SK-N-SH (cell line): ENCODE measurements around the gene OTOR. TPM values are rescaled to one million over a fixed set of nuclear protein-coding genes. Genes with fewer than 3 reads are reported as not detected.

Experiments used
- CTCF ChIA-PET: fragments of 300-600, 350-600 bp; formaldehyde crosslinking; extraction: SDS; loops from one replicate; lab custom pipeline; 2021; lab: Yijun Ruan, JAX
- POLR2A ChIA-PET: fragments of 350-600 bp; sonication (Branson Sonifier 250); formaldehyde crosslinking; extraction: SDS; loops from one replicate; lab custom pipeline; 2020; ENCODE audit warnings: antibody characterized with exemption, inconsistent platforms; lab: Yijun Ruan, JAX
- DNase-seq: peaks from one replicate; pipeline ENCODE4 v3.0.0; 2012
- H2AFZ ChIP-seq: fragments of 200-600 bp; sonication (generic); 2 replicates; pipeline ENCODE4 v1.8.1; 2016; ENCODE audit warnings: antibody characterized with exemption, mild to moderate bottlenecking, low read depth
- H3F3A ChIP-seq: fragments of 200-600 bp; sonication (generic); replicated peaks from 2 replicates; pipeline ENCODE3; 2016; ENCODE audit warnings: antibody characterized with exemption, mild to moderate bottlenecking; ENCODE audit not compliant: insufficient read depth
- H3K27ac ChIP-seq, 2 experiments: fragments of 200-500 bp in 1 of 2; fragments of 200-600 bp in 1 of 2; sonication (Bioruptor generic) in 1 of 2; sonication (generic), shearing (Covaris generic) in 1 of 2; 2 replicates each; pipeline versions ENCODE4 v1.5.1 to v1.6.1; 2014 to 2016; ENCODE audit warnings: low read depth in 2 of 2, inconsistent platforms in 1 of 2, low read length in 1 of 2, mild to moderate bottlenecking in 1 of 2, mixed read lengths in 1 of 2
- H3K27me3 ChIP-seq: fragments of 200-600 bp; sonication (generic), shearing (Covaris generic); 2 replicates; pipeline ENCODE4 v1.6.1; 2016; ENCODE audit warnings: mixed run types; ENCODE audit not compliant: insufficient read depth
- H3K36me3 ChIP-seq, 2 experiments: fragments of 200-500 bp in 1 of 2; fragments of 200-600 bp in 1 of 2; sonication (Bioruptor generic) in 1 of 2; sonication (generic) in 1 of 2; replicated peaks in 1 of 2; 2 replicates each; pipeline versions ENCODE3 to v1.5.1; 2014 to 2016; ENCODE audit warnings: low read length in 1 of 2, mild to moderate bottlenecking in 1 of 2; ENCODE audit not compliant: insufficient read depth in 2 of 2, control insufficient read depth in 1 of 2
- H3K4me1 ChIP-seq, 2 experiments: fragments of 200-500 bp in 1 of 2; fragments of 200-600 bp in 1 of 2; sonication (Bioruptor generic) in 1 of 2; sonication (generic), shearing (Covaris generic) in 1 of 2; 2 replicates each; pipeline versions ENCODE4 v1.5.1 to v1.6.1; 2014 to 2016; ENCODE audit warnings: low read depth in 1 of 2, low read length in 1 of 2, mixed run types in 1 of 2; ENCODE audit not compliant: insufficient read depth in 2 of 2, control insufficient read depth in 1 of 2
- H3K4me2 ChIP-seq: fragments of 200-600 bp; sonication (generic), shearing (Covaris generic); 2 replicates; pipeline ENCODE4 v1.6.1; 2017; ENCODE audit warnings: mixed run types
- H3K4me3 ChIP-seq, 2 experiments: fragments of 200-500 bp in 1 of 2; fragments of 200-600 bp in 1 of 2; sonication (Bioruptor generic) in 1 of 2; sonication (generic), shearing (Covaris generic) in 1 of 2; 2 replicates each; pipeline versions ENCODE4 v1.5.1 to v1.8.1; 2014 to 2016; ENCODE audit warnings: low read depth in 2 of 2, inconsistent platforms in 1 of 2, low read length in 1 of 2, mild to moderate bottlenecking in 1 of 2, mixed read lengths in 1 of 2, moderate library complexity in 1 of 2
- H3K79me2 ChIP-seq: fragments of 200-600 bp; sonication (generic); 2 replicates; pipeline ENCODE4 v1.8.1; 2017; ENCODE audit warnings: mild to moderate bottlenecking; ENCODE audit not compliant: insufficient read depth
- H3K9ac ChIP-seq: fragments of 200-600 bp; sonication (generic); 2 replicates; pipeline ENCODE4 v1.6.1; 2017; ENCODE audit warnings: mixed run types
- H3K9me2 ChIP-seq: fragments of 200-600 bp; sonication (generic); 2 replicates; pipeline ENCODE4 v1.6.1; 2017; ENCODE audit warnings: mixed run types
- H3K9me3 ChIP-seq: fragments of 200-600 bp; sonication (generic); 2 replicates; pipeline ENCODE4 v1.6.1; 2017; ENCODE audit warnings: mixed run types, mild to moderate bottlenecking, moderate library complexity
- H4K20me1 ChIP-seq: fragments of 200-600 bp; sonication (generic); 2 replicates; pipeline ENCODE4 v1.6.1; 2017; ENCODE audit warnings: mild to moderate bottlenecking, mixed run types; ENCODE audit not compliant: insufficient read depth
- CHD2 ChIP-seq: fragments of 150-350 bp; IDR thresholded peaks from 2 replicates; pipeline ENCODE4 v1.6.1; 2018; ENCODE audit warnings: low read length; ENCODE audit not compliant: partially characterized antibody
- EP300 ChIP-seq, 2 experiments: IDR thresholded peaks; 2 replicates each; pipeline versions ENCODE4 v1.4.0 to v1.6.1; 2012; ENCODE audit warnings: borderline replicate concordance in 1 of 2, low read depth in 1 of 2, low read length in 1 of 2
- EZH2phosphoT487 ChIP-seq: fragments of 200-600 bp; sonication (generic); IDR thresholded peaks from 2 replicates; pipeline ENCODE4 v1.6.1; 2017; ENCODE audit warnings: low read depth, mixed run types, mild to moderate bottlenecking, antibody characterized with exemption, moderate library complexity, borderline replicate concordance
- FOXJ3 ChIP-seq: sonication (generic); formaldehyde crosslinking; IDR thresholded peaks from 2 replicates; pipeline ENCODE4 v1.5.1; 2020; ENCODE audit warnings: mild to moderate bottlenecking, missing genetic modification reagents
- GABPA ChIP-seq: IDR thresholded peaks from 2 replicates; pipeline ENCODE4 v1.4.0; 2012; ENCODE audit warnings: low read depth, mild to moderate bottlenecking
- JUND ChIP-seq: IDR thresholded peaks from 2 replicates; pipeline ENCODE4 v1.4.0; 2012
- MAX ChIP-seq: IDR thresholded peaks from 2 replicates; pipeline ENCODE4 v1.4.0; 2012; ENCODE audit warnings: low read depth
- MEF2A ChIP-seq: IDR thresholded peaks from 2 replicates; pipeline ENCODE4 v1.4.0; 2012; ENCODE audit warnings: low read depth, borderline replicate concordance
- MXI1 ChIP-seq: IDR thresholded peaks from 2 replicates; pipeline ENCODE4 v1.6.1; 2012; ENCODE audit warnings: mild to moderate bottlenecking, low read depth, low read length, improper control_type of control experiment
- NFIC ChIP-seq: IDR thresholded peaks from 2 replicates; pipeline ENCODE4 v1.4.0; 2012; ENCODE audit warnings: borderline replicate concordance
- NRF1 ChIP-seq: IDR thresholded peaks from 2 replicates; pipeline ENCODE4 v1.6.1; 2012; ENCODE audit warnings: low read depth, mild to moderate bottlenecking, low read length
- REST ChIP-seq: IDR thresholded peaks from 2 replicates; pipeline ENCODE4 v1.6.1; 2012; ENCODE audit warnings: mild to moderate bottlenecking, low read depth, low read length, moderate library complexity
- RFX5 ChIP-seq: IDR thresholded peaks from 2 replicates; pipeline ENCODE4 v1.6.1; 2012; ENCODE audit warnings: mild to moderate bottlenecking, improper control_type of control experiment, low read length
- RXRA ChIP-seq: IDR thresholded peaks from 2 replicates; pipeline ENCODE4 v1.4.0; 2012; ENCODE audit warnings: low read depth, mild to moderate bottlenecking, borderline replicate concordance
- SMC3 ChIP-seq: IDR thresholded peaks from 2 replicates; pipeline ENCODE4 v1.6.1; 2012; ENCODE audit warnings: low read depth, low read length, improper control_type of control experiment
- TAF1 ChIP-seq: IDR thresholded peaks from 2 replicates; pipeline ENCODE4 v1.6.1; 2012; ENCODE audit warnings: low read depth, mild to moderate bottlenecking, low read length, moderate library complexity, borderline replicate concordance
- TCF12 ChIP-seq: IDR thresholded peaks from 2 replicates; pipeline ENCODE4 v1.4.0; 2012
- USF1 ChIP-seq: IDR thresholded peaks from 2 replicates; pipeline ENCODE4 v1.4.0; 2012; ENCODE audit warnings: low read depth, borderline replicate concordance
- polyA plus RNA-seq, 3 experiments: library from polyadenylated mRNA; depleted of rRNA; stranded (reverse); fragments of >200 nt; gene quantifications; 2 replicates each; pipeline ENCODE4 v1.2.3, GENCODE V29; 2012
- TF ChIP-seq, protein P1 (sequence below): IDR thresholded peaks from 2 replicates; pipeline ENCODE4 v1.4.0; 2012; ENCODE audit warnings: low read depth, borderline replicate concordance

The OTOR gene
- polyA plus RNA-seq, 1 of the 3 experiments (the other 2 are of a cell fraction) = not detected

DNA sequence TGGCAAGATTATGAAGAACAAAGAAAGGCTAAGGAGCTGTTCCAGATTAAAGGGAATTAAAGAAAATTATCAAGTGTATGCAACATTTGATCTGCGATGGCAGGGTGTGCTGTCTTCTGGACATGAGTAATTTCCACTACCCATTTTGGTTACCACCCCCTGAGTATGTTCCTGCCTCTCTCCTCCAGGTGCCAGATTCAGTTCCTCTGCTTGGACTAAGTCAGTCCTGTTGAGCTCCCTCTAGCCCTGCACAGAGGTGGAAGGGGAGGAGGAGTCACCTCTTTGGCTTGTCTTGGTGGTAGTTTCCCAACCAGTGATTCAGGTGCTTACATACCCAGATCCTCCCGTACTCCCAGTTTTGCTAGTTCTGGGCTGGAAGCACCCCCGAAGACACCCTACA is 40.5 kb upstream of the OTOR start (continued):
- no peak for TF ChIP-seq RFX5
- no peak for TF ChIP-seq MXI1

- H3K4me3 ChIP-seq = no peak overlapping the region
- no peak overlapping the region for H3K27ac ChIP-seq
- no peak overlapping the region for H3K4me2 ChIP-seq
- ChIA-PET CTCF (no interaction called here), POLR2A (no interaction called here)
- TF ChIP-seq JUND (no peak), USF1 (no peak), GABPA (no peak), FOXJ3 (CRISPR knock-in tag) (no peak), TAF1 (no peak), RFX5 (no peak), NRF1 (no peak), EZH2phosphoT487 (no peak), EP300 (IDR thresholded peaks at IDR 0.05; ENCODE audit: borderline replicate concordance in 1 of 2, low read depth in 1 of 2, low read length in 1 of 2) (no peak), NFIC (no peak), MEF2A (no peak), MXI1 (no peak), SMC3 (no peak)
- TF ChIP-seq, protein P1, sequence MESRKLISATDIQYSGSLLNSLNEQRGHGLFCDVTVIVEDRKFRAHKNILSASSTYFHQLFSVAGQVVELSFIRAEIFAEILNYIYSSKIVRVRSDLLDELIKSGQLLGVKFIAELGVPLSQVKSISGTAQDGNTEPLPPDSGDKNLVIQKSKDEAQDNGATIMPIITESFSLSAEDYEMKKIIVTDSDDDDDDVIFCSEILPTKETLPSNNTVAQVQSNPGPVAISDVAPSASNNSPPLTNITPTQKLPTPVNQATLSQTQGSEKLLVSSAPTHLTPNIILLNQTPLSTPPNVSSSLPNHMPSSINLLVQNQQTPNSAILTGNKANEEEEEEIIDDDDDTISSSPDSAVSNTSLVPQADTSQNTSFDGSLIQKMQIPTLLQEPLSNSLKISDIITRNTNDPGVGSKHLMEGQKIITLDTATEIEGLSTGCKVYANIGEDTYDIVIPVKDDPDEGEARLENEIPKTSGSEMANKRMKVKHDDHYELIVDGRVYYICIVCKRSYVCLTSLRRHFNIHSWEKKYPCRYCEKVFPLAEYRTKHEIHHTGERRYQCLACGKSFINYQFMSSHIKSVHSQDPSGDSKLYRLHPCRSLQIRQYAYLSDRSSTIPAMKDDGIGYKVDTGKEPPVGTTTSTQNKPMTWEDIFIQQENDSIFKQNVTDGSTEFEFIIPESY = no peak
- H2AFZ ChIP-seq = no peak overlapping the region
- H3K4me1 ChIP-seq = no peaks in the 10 kb centered on the region
- H4K20me1 ChIP-seq = no peaks in the 10 kb centered on the region
- H3K36me3 ChIP-seq = no peaks in the 10 kb centered on the region
- no peaks in the 10 kb centered on the region for H3K9me2 ChIP-seq
- H3K79me2 ChIP-seq = no peaks in the 10 kb centered on the region
- no peak for DNase-seq
- no peaks in the 10 kb centered on the region for H3K9me3 ChIP-seq
- no peaks in the 10 kb centered on the region; the same call in 1 of the 2 replicates for H3K27me3 ChIP-seq
- no peaks in the 10 kb centered on the region for H3F3A ChIP-seq
- H3K9ac ChIP-seq = no peak overlapping the region
These were observed 39.6 kb upstream of the OTOR start for GRCh38 chr20:16708602-16709001.

DNA sequence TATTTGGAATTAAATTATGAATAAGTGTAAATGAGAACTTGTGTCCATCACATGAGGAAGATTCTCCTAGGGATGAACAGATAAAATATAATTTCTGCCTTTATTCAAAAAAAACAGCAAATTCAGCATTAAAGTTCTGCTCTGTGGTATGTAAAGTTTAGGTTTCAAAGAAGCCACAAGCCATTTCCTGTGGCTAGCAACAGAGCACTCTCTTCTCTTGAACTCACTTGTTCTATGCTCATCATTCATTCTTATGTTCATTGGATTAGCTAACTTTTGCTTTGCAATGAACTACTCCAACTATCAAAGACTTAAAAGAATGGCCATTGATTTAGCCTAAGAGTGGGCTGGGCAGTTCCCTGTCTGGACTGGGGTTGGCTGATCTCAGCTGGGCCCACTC is 39.1 kb upstream of the OTOR start:
- Histone ChIP-seq H4K20me1 (no peaks in the 10 kb centered on the region), H3K9ac (no peak overlapping the region), H3K79me2 (no peaks in the 10 kb centered on the region), H3K27me3 (no peaks in the 10 kb centered on the region; the same call in 1 of the 2 replicates), H3K9me2 (no peaks in the 10 kb centered on the region), H3F3A (no peaks in the 10 kb centered on the region), H3K9me3 (no peaks in the 10 kb centered on the region), H3K4me2 (no peak overlapping the region), H3K4me1 (no peaks in the 10 kb centered on the region), H3K36me3 (no peaks in the 10 kb centered on the region), H2AFZ (no peak overlapping the region), H3K27ac (no peak overlapping the region), H3K4me3 (no peak overlapping the region)
- POLR2A ChIA-PET = no interaction called here
- no peak for DNase-seq
- CTCF ChIA-PET = no interaction called here
- no peak for TF ChIP-seq CHD2
- TF ChIP-seq, protein P1 = no peak
- no peak for TF ChIP-seq RXRA
- TF ChIP-seq REST = no peak
- no peak for TF ChIP-seq EZH2phosphoT487
- TF ChIP-seq MAX = no peak
- no peak for TF ChIP-seq NFIC
- TF ChIP-seq TCF12 = no peak
